Suprapubic skin (tissue), 4 donors: Measurements from ENCODE around the gene CHMP4A. TPM values are rescaled to one million over a fixed set of nuclear protein-coding genes. Genes with fewer than 3 reads are reported as not detected.

Experiments
- DNase-seq, 2 donors: peaks; one replicate each; pipeline ENCODE4 v3.0.0-alpha.2; 2019; ENCODE audit warnings: low spot score in 2 of 2
- H3K27ac ChIP-seq: fragments of 200-600 bp; sonication (generic); one replicate; pipeline ENCODE4 v1.5.1; 2019
- H3K27me3 ChIP-seq: fragments of 200-600 bp; sonication (generic); one replicate; pipeline ENCODE4 v1.5.1; 2019
- H3K36me3 ChIP-seq: fragments of 200-600 bp; sonication (generic); one replicate; pipeline ENCODE4 v1.5.1; 2019
- H3K4me1 ChIP-seq: fragments of 200-600 bp; sonication (generic); one replicate; pipeline ENCODE4 v1.5.1; 2019
- H3K4me3 ChIP-seq: fragments of 200-600 bp; sonication (generic); one replicate; pipeline ENCODE4 v1.5.1; 2019; ENCODE audit warnings: mild to moderate bottlenecking
- H3K9me3 ChIP-seq: fragments of 200-600 bp; sonication (generic); one replicate; pipeline ENCODE4 v1.5.1; 2019
- CTCF ChIP-seq, 2 donors: fragments of 200-600 bp in 1 of 2; fragments of 450-650 bp in 1 of 2; sonication (generic) in 1 of 2; IDR thresholded peaks; one replicate each; pipeline ENCODE4 v1.5.1; 2016 to 2019; ENCODE audit warnings: antibody characterized with exemption in 2 of 2, mild to moderate bottlenecking in 1 of 2, moderate library complexity in 1 of 2
- EP300 ChIP-seq: sonication (generic); formaldehyde crosslinking; IDR thresholded peaks from one replicate; pipeline ENCODE4 v1.6.1; 2017; ENCODE audit warnings: antibody characterized with exemption
- POLR2A ChIP-seq, 2 donors: fragments of 450-650 bp; IDR thresholded peaks; one replicate each; pipeline ENCODE4 v1.6.1; 2017; ENCODE audit warnings: antibody characterized with exemption in 2 of 2, mild to moderate bottlenecking in 2 of 2, moderate library complexity in 2 of 2
- POLR2AphosphoS5 ChIP-seq, 3 donors: sonication (generic); formaldehyde crosslinking; IDR thresholded peaks; one replicate each; pipeline ENCODE4 v1.6.1; 2017; ENCODE audit warnings: antibody characterized with exemption in 3 of 3
- WGBS: methylation state at CpG from one replicate; pipeline ENCODE4 v1.1.5; 2018; 5-methylcytosine and 5-hydroxymethylcytosine counted together
- total RNA-seq, 4 donors: library from RNA; depleted of rRNA; stranded (reverse); fragments of >200 nt; gene quantifications; one replicate each; pipeline ENCODE4 v1.1.0, GENCODE V29; 2016

CHMP4A gene
- total RNA-seq, 4 donors from 2014 or later, result 47.2 to 86.3 (median 63.6) TPM

- H3K4me1 ChIP-seq, result no peaks in the 10 kb centered on the region
- no peak overlapping the region for H3K27ac ChIP-seq
- H3K4me3 ChIP-seq, result no peak overlapping the region
- peaks cover 44% of the 10 kb centered on the region for H3K36me3 ChIP-seq
- DNase-seq, result peak in 1 of 2 donors; percentile 53
- no peaks in the 10 kb centered on the region for H3K27me3 ChIP-seq
- no peaks in the 10 kb centered on the region for H3K9me3 ChIP-seq
- WGBS, result 84% methylated on average over 6 of the region's 11 CpGs
- no peak for TF ChIP-seq POLR2AphosphoS5 (IDR thresholded peaks at IDR 0.05)
- no peak for TF ChIP-seq CTCF (IDR thresholded peaks at IDR 0.05)
- TF ChIP-seq EP300, result no peak
- TF ChIP-seq POLR2A (IDR thresholded peaks at IDR 0.05), result no peak
Observed at GRCh38 chr14:24252289-24253124, 39.2 kb upstream of the CHMP4A start.

GRCh38 chr14:24251880-24252288, 38.6 kb upstream of the CHMP4A start:
- no peak overlapping the region for H3K27ac ChIP-seq
- peaks cover 44% of the 10 kb centered on the region for H3K36me3 ChIP-seq
- no peaks in the 10 kb centered on the region for H3K9me3 ChIP-seq
- H3K27me3 ChIP-seq, result no peaks in the 10 kb centered on the region
- DNase-seq, result no peak
- H3K4me3 ChIP-seq, result no peak overlapping the region
- no CpG with 5 or more reads among the region's 1 CpG for WGBS
- TF ChIP-seq EP300 (no peak), POLR2AphosphoS5 (IDR thresholded peaks at IDR 0.05) (no peak), CTCF (IDR thresholded peaks at IDR 0.05) (no peak), POLR2A (IDR thresholded peaks at IDR 0.05) (no peak)
- no peaks in the 10 kb centered on the region for H3K4me1 ChIP-seq

- Histone ChIP-seq H3K4me3 (no peak overlapping the region), H3K27ac (no peak overlapping the region), H3K9me3 (no peaks in the 10 kb centered on the region), H3K36me3 (peaks cover 37% of the 10 kb centered on the region), H3K4me1 (no peaks in the 10 kb centered on the region), H3K27me3 (no peaks in the 10 kb centered on the region)
- DNase-seq, result no peak
- WGBS, result 64% methylated on average over 4 of the region's 4 CpGs
- TF ChIP-seq EP300, result no peak
- no peak for TF ChIP-seq POLR2A (IDR thresholded peaks at IDR 0.05)
- no peak for TF ChIP-seq POLR2AphosphoS5 (IDR thresholded peaks at IDR 0.05)
- no peak for TF ChIP-seq CTCF (IDR thresholded peaks at IDR 0.05)
Observed at GRCh38 chr14:24250354-24250753, 37.1 kb upstream of the CHMP4A start.

GRCh38 chr14:24249230-24250021, 36.1 kb upstream of the CHMP4A start:
- Histone ChIP-seq H3K4me1 (no peaks in the 10 kb centered on the region), H3K27ac (no peak overlapping the region), H3K4me3 (no peak overlapping the region), H3K27me3 (no peaks in the 10 kb centered on the region), H3K36me3 (peaks cover 28% of the 10 kb centered on the region), H3K9me3 (no peaks in the 10 kb centered on the region)
- DNase-seq, result no peak
- WGBS, result 82% methylated on average over 7 of the region's 13 CpGs
- TF ChIP-seq CTCF (IDR thresholded peaks at IDR 0.05) (no peak), EP300 (no peak)

GRCh38 chr14:24247422-24247821, 34.1 kb upstream of the CHMP4A start:
- Histone ChIP-seq H3K27me3 (no peaks in the 10 kb centered on the region), H3K27ac (no peak overlapping the region), H3K4me3 (no peak overlapping the region), H3K4me1 (peaks cover 8% of the 10 kb centered on the region), H3K9me3 (no peaks in the 10 kb centered on the region), H3K36me3 (peaks cover 8% of the 10 kb centered on the region)
- 81% methylated on average over 7 of the region's 7 CpGs for WGBS
- DNase-seq, result no peak
- TF ChIP-seq EP300 (no peak), CTCF (IDR thresholded peaks at IDR 0.05) (no peak), POLR2AphosphoS5 (IDR thresholded peaks at IDR 0.05) (no peak), POLR2A (IDR thresholded peaks at IDR 0.05) (no peak)
